Stimulated activated CD8-positive, alpha-beta memory T cell treated with anti-CD3 and anti-CD28 coated beads, Interleukin-15, amount 100 ng/mL, for 24 hours (primary cell): ENCODE data around the gene PLA2G4F.

Experiments
- DNase-seq: peaks from one replicate; pipeline ENCODE4 v3.0.0-alpha.2; 2020; ENCODE audit warnings: low read depth

Gene PLA2G4F

DNA sequence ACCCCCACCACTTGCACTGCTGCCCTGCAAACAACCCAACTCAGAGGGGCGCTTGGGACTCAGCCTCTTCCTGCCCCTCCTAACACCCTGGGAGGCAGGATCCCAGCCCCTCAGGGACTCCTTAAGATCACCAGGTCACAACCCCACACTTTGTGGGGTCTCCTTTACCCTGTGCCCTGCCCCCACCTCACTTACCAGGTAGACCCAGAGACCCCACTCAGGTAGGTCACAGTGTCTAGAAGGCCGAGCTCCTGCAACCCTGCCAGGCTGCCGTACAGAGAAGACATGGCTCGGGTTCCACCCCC, 9.1 kb downstream of the PLA2G4F start:
- no peak for DNase-seq

GRCh38 chr15:42146551-42147430, 9.6 kb downstream of the PLA2G4F start:
- no peak for DNase-seq

DNA sequence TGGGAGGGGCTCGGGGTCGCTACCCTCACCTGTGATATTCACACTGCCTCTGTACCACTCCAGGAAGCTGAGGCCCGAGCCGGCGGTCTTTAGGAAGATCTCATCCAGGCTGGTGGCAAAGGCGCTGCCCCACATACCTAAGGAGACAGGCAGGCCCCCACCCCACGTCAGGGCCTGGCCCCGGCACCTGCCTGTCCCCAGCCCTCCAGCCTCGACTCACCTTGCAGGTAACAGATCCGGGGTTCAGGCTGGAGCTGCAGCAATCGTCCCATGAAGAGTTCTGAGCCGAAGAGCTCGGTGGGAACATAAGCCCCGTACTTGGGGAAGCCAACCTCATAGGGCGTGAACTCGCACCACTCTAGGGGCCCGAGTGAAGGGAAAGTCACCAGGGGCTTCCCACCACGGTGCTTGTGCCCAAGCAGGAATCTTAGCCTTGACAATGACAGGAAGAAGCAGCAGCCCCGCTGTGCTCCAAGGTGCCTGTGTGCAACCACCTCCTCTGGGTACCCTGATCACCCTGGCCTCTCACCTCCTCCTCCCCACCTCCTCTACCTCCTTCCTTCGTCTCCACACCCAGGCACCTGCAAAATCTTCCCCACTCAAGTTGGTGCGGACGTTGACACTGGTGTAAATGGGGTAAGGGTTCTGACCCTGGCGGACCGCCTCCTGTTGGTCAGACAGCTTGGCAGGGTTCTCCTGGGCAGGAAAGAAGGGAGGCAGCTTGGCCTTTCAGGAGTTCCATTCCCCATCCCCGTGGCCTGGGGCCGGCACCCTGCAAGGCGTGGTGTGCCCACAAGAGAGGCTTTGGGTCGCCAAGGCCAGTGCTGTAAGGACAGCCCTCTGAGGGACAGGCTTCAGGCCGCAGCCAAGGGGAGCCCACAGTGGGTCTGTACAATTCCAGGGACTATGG, 10.6 kb downstream of the PLA2G4F start:
- DNase-seq: no peak

GRCh38 chr15:42144841-42145375, 11.5 kb downstream of the PLA2G4F start:
- no peak for DNase-seq

DNA sequence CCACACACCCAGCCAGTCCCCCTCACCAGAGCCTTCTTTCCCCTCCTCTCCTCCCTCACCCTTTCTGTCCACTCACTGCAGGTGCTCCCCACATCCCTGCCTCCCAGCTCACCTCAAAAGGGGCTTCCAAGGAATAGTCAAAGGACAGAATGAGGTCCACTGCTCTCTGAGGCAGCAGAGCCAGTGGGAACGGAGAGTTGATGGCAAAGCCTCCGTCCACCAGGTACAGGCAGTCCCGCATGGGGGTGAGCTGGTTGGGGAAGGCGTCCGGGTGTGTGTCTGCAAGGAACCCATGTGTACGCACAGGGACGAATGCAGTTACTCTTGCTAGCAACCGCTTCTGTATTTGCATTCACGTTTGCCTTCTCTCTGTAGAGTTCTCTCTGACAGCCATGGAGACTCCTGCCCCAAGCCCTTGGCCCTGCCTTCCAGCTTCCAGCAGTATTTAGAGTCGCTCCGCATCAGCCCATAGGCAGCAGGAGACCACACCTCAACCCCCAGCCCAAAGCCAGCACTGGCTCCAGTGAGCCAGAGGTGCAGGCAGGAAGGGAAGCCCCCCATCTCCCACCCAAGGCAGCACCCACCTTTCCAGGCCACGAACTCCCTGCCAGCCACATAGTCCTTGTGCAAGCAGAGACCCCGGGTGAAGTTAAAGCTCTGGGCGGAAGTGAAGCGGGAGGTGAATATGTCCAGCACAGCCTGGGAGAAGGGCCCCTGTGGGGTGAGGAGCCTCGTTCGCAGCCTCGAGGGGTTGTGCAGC, 12.4 kb downstream of the PLA2G4F start:
- DNase-seq: no peak

GRCh38 chr15:42143356-42143755, 13.1 kb downstream of the PLA2G4F start:
- no peak for DNase-seq

DNA sequence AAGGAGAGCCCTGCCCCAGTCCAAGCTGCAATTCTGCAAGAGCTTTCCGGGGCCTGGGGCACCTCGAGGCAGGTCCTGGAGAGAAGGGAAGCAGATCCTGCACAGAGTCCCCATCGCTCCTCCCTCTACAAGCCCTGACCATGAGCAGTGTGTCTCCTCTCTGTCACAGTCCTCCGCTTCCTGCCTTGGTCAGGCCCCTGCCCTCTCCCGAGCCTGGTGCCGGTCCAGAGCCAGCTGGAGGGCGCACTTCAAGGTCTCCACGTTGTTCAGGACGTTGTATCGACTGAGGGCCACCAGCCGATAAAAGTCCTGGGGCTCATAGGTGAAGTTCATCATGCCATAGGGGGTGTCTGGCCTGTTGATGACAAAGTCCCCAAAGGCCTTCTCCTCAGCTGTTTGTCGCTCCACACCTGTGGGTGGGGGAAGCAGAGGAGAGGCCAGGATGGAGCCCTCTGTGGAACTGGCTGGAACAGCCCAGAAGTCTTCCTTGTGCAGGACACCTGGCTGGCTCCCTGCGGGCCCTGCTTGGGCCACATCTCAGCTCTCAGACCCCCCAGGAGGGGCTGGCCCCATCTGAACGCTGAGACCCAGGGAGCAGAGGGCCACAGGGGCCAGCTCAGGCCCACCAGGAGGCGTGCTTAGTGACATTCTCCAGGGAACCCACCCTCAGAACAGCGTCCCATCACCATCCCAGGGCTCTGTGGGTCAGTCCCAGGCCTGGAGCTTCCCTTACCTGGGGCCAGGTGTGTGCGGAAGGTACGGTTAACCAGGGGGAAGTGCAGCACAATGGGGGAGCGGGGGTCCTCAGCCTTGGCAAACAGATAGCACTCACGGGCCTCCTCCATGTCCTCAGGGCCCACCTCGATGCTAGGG, 14.4 kb downstream of the PLA2G4F start:
- no peak for DNase-seq

DNA sequence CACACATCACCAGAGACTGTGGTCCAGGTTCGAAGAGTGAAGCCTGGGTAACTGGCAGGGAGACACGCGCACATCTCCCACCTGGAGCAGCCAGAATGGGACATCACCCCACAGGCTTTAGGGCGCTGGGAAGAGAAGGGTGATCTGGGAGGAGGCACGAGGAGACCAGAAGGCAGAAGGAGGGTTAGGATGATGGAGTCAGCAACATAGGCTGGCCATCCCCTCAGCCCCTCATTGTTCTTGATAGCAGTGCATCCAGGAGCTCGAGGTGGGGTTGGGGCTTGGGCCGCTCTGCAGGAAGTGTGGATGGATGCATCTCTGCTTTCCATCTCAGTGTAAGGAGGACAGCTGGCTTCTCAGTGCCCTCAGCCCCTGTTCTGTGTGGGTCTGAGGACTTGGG, 15.2 kb downstream of the PLA2G4F start:
- DNase-seq: no peak

GRCh38 chr15:42140383-42141070, 15.9 kb downstream of the PLA2G4F start:
- no peak for DNase-seq

GRCh38 chr15:42139596-42139995, 16.8 kb downstream of the PLA2G4F start:
- DNase-seq: no peak

GRCh38 chr15:42138968-42139386, 17.5 kb downstream of the PLA2G4F start:
- no peak for DNase-seq

DNA sequence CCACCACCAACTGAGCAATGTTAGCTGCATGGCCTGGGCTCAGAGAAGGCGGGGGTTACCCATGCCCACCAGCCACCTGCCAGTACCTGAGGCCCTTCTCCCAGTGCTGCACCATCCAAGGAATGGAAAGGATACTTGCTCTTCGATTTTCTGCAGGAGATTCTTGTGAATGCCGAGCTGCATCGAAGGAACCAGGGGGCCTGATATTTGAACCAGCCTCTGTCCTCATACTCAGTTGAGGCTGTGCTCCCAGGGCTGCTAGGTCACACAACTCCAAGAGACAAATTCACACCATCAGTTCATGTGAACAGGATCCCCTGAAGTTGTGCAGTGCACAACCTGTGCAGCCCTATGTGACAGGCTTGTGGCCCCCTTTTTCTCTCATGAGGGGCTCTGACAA, 18.0 kb downstream of the PLA2G4F start:
- no peak for DNase-seq

DNA sequence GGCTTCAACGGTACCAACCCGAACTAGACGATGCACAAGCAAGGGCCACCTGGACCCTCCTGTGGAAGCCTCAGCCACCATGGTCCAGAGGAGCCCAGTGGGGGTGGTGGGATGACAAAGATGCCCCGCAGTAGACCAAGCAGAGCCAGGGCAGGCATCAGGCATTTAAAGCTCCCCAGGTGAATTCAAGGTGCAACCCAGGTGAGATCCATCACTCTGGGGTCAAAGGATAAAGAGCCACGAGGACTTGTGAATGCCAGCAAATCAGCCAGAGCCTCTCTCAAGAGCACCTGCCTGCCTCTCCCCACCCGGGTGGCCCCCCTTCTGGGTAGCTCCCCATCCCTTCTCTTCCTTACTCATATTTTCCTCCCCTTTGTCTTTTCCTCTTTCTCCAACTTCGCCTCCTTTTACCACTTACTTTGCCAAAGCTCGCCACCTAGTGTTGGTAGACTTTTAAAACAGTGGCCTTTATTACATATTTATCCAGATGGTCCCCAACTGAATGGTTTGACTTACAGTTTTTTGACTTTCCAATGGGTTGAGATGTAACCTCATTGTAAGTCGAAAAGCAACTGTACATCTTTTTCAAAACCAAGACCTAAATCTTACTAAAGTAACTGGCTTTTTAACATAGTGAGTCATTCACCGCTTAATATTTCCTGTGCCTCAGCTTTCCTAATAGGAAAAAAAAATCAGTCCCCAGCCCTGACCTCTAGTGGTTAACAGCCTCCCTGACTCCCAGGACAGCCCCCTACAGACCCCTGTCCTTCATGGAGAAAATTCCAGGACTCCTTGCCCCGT, 18.8 kb downstream of the PLA2G4F start:
- no peak for DNase-seq

DNA sequence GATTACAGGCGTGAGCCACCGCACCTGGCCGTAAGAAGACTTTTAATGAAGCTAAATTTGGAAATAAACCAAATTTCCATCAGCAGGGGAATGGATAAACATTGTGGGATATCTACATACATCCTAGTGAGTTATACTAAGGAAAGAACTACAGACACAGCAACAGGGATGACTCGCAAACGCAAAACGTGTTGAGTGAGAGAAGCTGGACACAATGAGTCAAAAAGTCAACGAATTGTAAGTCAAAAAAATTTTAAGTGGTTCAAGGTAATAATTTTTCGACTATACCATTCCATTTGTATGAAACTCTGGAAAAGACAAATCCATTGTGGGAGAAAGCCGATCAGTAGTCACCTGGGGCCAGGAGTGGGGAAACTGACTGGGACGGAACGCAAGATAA, 19.9 kb downstream of the PLA2G4F start:
- DNase-seq: no peak

- DNase-seq: no peak
These were observed 21.1 kb downstream of the PLA2G4F start for GRCh38 chr15:42135351-42135750.

DNA sequence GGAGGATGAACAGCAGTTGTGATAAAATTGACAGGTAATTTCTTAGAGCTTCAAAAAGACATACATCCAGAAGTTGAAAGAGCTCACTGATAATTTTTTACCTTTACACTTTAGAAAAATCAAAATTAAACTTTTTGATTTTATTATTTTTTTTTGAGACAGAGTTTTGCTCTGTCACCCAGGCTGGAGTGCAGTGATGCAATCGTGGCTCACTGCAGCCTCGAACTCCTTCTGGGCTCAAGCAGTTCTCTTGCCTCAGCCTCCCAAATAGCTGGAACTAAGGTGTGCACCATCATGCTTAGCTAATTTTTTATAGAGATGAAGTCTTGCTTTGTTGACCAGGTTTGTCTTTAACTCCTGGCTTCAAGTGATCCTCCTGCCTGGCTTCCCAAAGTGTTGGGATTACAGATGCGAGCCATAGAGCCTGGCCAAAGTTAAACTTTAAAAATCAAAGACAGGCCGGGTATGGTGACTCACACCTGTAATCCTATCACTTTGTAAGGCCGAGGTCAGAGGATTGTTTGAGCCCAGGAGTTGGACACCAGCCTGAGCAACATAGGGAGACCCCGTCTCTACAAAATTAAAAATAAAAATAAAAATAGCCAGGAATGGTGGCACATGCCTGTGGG, 21.7 kb downstream of the PLA2G4F start:
- no peak for DNase-seq

GRCh38 chr15:42133886-42134502, 22.4 kb downstream of the PLA2G4F start:
- DNase-seq: peak; percentile 13

DNA sequence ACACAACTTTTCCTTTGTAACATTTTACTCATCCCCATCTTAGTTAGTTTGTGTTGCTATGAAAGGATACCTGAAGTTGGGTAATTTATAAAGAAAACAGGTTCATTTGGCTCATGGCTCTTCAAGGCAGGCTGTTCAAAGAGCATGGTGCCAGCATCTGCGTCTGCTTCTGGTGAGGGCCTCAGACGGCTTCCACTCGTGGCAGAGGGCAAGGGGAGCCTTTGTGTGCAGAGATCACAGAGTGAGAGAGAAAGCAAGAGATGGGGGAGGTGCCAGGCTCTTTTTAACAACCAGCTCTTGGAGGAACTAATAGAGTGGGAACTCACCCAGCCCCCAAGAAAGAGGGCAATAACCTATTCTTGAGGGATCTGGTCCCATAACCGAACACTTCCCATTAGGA, 23.1 kb downstream of the PLA2G4F start:
- DNase-seq: no peak
